ENCODE data around the gene LRRC8B.
A peak's percentile ranks its signal among the peaks of the same experiment; 100 is the strongest.

Gene LRRC8B

GRCh38 chr1:89546934-89547562 is 22.4 kb downstream of the LRRC8B start:
- DNase-seq (ENCODE audit: low read depth in 3 of 3), result no peak

- DNase-seq (ENCODE audit: low read depth in 3 of 3), result peak in 1 of 3 donors; percentile 14
Measured at GRCh38 chr1:89547563-89548116, 23.0 kb downstream of the LRRC8B start.

GRCh38 chr1:89548122-89548857 is 23.7 kb downstream of the LRRC8B start:
- no peak for DNase-seq (ENCODE audit: low read depth in 3 of 3)

- DNase-seq (ENCODE audit: low read depth in 3 of 3), result no peak
Measured at GRCh38 chr1:89550995-89551394, 26.4 kb downstream of the LRRC8B start.

GRCh38 chr1:89552471-89553081 is 27.9 kb downstream of the LRRC8B start:
- no peak for DNase-seq (ENCODE audit: low read depth in 3 of 3)

- no peak for DNase-seq (ENCODE audit: low read depth in 3 of 3)
Measured at GRCh38 chr1:89553157-89553556, 28.5 kb downstream of the LRRC8B start.

GRCh38 chr1:89555550-89555949 is 30.9 kb downstream of the LRRC8B start:
- DNase-seq (ENCODE audit: low read depth in 3 of 3), result no peak

- no peak for DNase-seq (ENCODE audit: low read depth in 3 of 3)
Measured at GRCh38 chr1:89556726-89557444, 32.3 kb downstream of the LRRC8B start.

- DNase-seq (ENCODE audit: low read depth in 3 of 3), result no peak
Measured at GRCh38 chr1:89557445-89557825, 32.8 kb downstream of the LRRC8B start.

- DNase-seq (ENCODE audit: low read depth in 3 of 3), result no peak
Measured at GRCh38 chr1:89557956-89558355, 33.3 kb downstream of the LRRC8B start.

- DNase-seq (ENCODE audit: low read depth in 3 of 3), result no peak
Measured at GRCh38 chr1:89563957-89564604, 39.5 kb downstream of the LRRC8B start.

- DNase-seq (ENCODE audit: low read depth in 3 of 3), result no peak
Measured at GRCh38 chr1:89565521-89565920, 40.9 kb downstream of the LRRC8B start.

GRCh38 chr1:89566761-89567174 is 42.1 kb downstream of the LRRC8B start:
- DNase-seq (ENCODE audit: low read depth in 3 of 3), result no peak

- no peak for DNase-seq (ENCODE audit: low read depth in 3 of 3)
Measured at GRCh38 chr1:89567797-89568196, 43.2 kb downstream of the LRRC8B start.

GRCh38 chr1:89573410-89573809 is 48.8 kb downstream of the LRRC8B start:
- no peak for DNase-seq (ENCODE audit: low read depth in 3 of 3)

GRCh38 chr1:89574621-89575020 is 50.0 kb downstream of the LRRC8B start:
- DNase-seq (ENCODE audit: low read depth in 3 of 3), result no peak

- DNase-seq (ENCODE audit: low read depth in 3 of 3), result no peak
Measured at GRCh38 chr1:89575207-89575606, 50.6 kb downstream of the LRRC8B start.

GRCh38 chr1:89576013-89576412 is 51.4 kb downstream of the LRRC8B start:
- DNase-seq (ENCODE audit: low read depth in 3 of 3), result no peak

GRCh38 chr1:89578151-89578550 is 53.5 kb downstream of the LRRC8B start:
- no peak for DNase-seq (ENCODE audit: low read depth in 3 of 3)

- DNase-seq (ENCODE audit: low read depth in 3 of 3), result no peak
Measured at GRCh38 chr1:89578946-89579684, 54.5 kb downstream of the LRRC8B start.

GRCh38 chr1:89580036-89580435 is 55.4 kb downstream of the LRRC8B start:
- no peak for DNase-seq (ENCODE audit: low read depth in 3 of 3)

All from stimulated activated CD4-positive, alpha-beta T cell treated with anti-CD3 and anti-CD28 coated beads, TNF-alpha, amount 100 ng/mL, for 48 hours (primary cell).